ENCODE results near the gene NUP43.
"Not testable (repeated sequence)": the region's sequence is repeated elsewhere in the genome, so short reads cannot be mapped to it uniquely, and the experiment has no call there.

Gene NUP43

DNA sequence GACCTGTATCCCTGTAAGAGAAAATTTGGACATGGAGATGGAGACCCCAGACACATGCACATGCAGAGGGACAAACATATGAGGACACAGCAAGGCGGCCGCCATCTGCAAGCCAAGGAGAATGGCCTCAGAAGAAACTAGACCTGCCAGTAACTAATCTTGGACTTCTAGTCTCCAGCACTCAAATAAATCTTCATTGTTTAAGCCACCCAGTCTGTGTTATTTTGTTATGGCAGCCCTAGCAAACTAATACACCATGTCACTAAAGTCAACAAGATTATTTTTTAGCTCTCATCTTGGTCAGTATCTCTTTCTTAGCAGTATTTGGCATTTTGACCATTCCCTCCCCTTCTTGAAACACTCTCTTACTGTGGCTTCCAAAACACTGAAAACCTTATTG is 55.1 kb downstream of the NUP43 start:
- no peak for DNase-seq (ENCODE audit: low spot score)

DNA sequence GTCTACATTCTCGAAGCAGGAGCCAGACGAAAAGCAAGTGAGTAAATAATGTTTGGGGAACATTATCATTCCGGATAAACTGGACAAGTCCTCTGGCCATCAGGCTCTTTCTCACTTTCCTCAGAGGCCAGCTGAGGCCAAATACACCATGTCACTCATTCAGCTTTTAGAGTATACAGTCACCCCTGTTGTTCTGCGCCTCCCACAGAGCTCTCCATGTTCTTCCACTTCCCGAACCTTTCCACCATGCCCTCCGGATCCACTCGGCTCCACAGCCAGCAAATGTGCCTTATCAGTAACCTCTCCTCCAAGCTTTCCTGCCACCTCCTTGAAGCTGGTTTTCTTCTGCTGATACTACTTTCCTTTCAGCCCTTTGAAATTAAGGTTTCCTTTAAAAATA is 60.1 kb downstream of the NUP43 start:
- no peak for DNase-seq (ENCODE audit: low spot score)

DNA sequence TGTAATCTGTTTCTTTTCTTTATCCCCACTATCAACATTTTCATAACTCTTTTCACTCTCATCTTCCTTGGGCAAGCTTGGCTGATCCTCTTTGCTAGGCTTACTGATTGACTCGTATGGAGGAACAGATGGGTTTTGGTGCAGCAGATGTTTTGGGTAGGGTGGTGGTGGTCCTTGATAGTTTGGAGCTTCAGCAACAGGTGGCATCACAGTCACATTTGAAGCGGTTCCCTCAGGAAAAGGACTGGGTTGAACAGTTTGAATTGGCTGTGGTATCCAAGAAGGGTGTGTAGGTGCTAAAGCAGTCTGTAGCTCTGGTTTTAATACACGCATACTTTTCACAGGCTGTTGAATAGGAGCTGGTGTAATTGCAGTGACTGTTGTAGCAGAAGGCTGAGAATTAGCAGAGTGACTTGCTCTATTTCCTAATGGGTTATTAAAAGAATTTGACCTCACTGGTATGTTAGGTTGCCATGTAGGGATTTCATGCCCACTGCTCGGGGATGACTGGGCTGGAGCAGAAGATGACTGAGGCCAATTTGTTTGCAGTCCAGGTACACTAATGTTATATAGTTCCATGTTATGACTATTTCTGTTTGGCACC is 63.0 kb downstream of the NUP43 start:
- no peak for DNase-seq (ENCODE audit: low spot score)

DNA sequence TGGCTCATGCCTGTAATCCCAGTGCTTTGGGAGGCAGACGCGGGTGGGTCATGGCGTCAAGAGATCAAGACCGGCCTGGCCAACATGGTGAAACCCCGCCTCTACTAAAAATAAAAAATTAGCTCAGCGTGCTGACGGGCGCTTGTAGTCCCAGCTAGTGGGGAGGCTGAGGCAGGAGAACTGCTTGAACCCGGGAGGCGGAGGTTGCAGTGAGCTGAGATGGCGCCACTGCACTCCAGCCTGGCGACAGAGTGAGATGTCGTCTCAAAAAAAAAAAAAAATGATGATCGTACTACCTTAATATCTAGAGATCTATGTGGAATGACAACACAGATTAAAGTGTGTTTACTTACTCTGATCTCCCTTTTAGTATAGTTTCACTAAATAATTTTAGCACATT is 64.5 kb downstream of the NUP43 start:
- DNase-seq (ENCODE audit: low spot score) = not testable (repeated sequence)

DNA sequence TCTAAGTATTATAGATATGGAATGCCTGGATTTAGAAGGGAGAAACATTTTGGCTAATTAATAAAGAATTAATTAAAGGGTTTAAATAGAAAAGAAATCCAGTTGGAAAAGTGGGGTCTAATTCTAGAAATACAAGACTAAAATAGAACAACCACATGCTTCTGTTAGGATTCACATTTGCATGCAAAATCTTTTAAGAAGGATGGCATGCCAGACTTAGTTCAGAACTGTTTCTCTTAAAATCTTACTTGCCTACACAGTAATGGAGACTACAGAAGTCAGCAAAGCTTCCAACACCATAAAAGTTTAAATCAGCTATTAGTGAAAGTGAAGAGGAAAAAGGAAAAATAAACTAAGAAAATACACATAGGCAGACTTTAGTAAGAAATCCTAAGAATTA is 65.1 kb downstream of the NUP43 start:
- peak; percentile 19 for DNase-seq (ENCODE audit: low spot score)

DNA sequence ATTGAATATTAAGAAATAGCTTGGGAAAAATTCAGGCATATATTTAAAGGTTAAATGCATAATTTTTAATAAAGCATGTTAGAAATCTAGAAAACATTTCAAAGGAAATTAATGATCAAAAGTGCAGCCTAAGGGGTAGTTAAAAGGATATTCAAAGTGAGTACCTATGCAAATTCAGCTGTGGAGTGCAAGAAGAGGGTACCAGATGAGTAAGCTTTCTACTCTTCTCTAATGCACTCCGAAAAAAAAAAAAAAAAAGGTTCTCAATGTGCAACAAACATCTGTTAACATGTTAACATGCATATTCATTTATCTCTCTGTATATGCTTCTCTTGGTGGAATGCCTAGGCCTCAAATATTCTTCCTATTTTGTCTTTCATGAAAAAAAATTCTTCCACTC is 65.8 kb downstream of the NUP43 start:
- no peak for DNase-seq (ENCODE audit: low spot score)
